CD14-positive monocyte (primary cell): ENCODE results near the gene OR2M2. TPM values are rescaled to one million over a fixed set of nuclear protein-coding genes. Genes with fewer than 3 reads are reported as not detected.

ENCODE experiments used
- DNase-seq, 3 donors: peaks; one replicate each; pipeline ENCODE4 v3.0.0-alpha.2; 2011 to 2022
- H2AFZ ChIP-seq: 2 replicates; pipeline ENCODE4 v1.6.0; 2012; ENCODE audit warnings: mild to moderate bottlenecking, low read depth, low read length, inconsistent platforms; ENCODE audit not compliant: insufficient read depth, poor library complexity, severe bottlenecking
- H3K27ac ChIP-seq, 2 donors: 1 replicate in 1 of 2; 2 replicates in 1 of 2; pipeline ENCODE4 v1.5.1; 2012 to 2013; ENCODE audit warnings: low read length in 2 of 2, control low read depth in 1 of 2, inconsistent platforms in 1 of 2, low read depth in 1 of 2, mild to moderate bottlenecking in 1 of 2
- H3K27me3 ChIP-seq, 2 donors: one replicate each; pipeline versions ENCODE4 v1.6.0 to v1.6.1; 2011 to 2013; ENCODE audit warnings: low read length in 2 of 2; ENCODE audit not compliant: control insufficient read depth in 2 of 2, insufficient read depth in 2 of 2
- H3K36me3 ChIP-seq, 2 donors: replicated peaks in 1 of 2; 1 replicate in 1 of 2; 2 replicates in 1 of 2; pipeline versions ENCODE4 v1.5.1 to v1.6.1; 2012 to 2013; ENCODE audit warnings: low read length in 2 of 2, control low read depth in 1 of 2, inconsistent platforms in 1 of 2, mild to moderate bottlenecking in 1 of 2; ENCODE audit not compliant: insufficient read depth in 2 of 2, control insufficient read depth in 1 of 2
- H3K4me1 ChIP-seq, 2 donors: 1 replicate in 1 of 2; 2 replicates in 1 of 2; pipeline versions ENCODE4 v1.5.1 to v1.6.1; 2012 to 2013; ENCODE audit warnings: low read length in 2 of 2, control low read depth in 1 of 2, inconsistent platforms in 1 of 2, mild to moderate bottlenecking in 1 of 2, moderate library complexity in 1 of 2; ENCODE audit not compliant: insufficient read depth in 2 of 2, control insufficient read depth in 1 of 2
- H3K4me2 ChIP-seq: replicated peaks from 2 replicates; pipeline ENCODE3; 2012; ENCODE audit warnings: low read length, moderate library complexity, mild to moderate bottlenecking; ENCODE audit not compliant: poor library complexity, severe bottlenecking; ENCODE audit errors: extremely low read depth
- H3K4me3 ChIP-seq, 3 experiments: fragments of 200-600 bp in 1 of 3; sonication (generic) in 1 of 3; replicated peaks in 1 of 3; 1 replicate in 2 of 3; 2 replicates in 1 of 3; pipeline ENCODE4 v1.5.1; 2011 to 2013; ENCODE audit warnings: low read length in 3 of 3, mild to moderate bottlenecking in 3 of 3, control low read depth in 2 of 3, low read depth in 2 of 3, inconsistent platforms in 1 of 3, moderate library complexity in 1 of 3
- H3K79me2 ChIP-seq: 2 replicates; pipeline ENCODE4 v1.6.0; 2012; ENCODE audit warnings: mild to moderate bottlenecking, control low read depth, inconsistent platforms, low read length, moderate library complexity; ENCODE audit not compliant: insufficient read depth
- H3K9ac ChIP-seq: 2 replicates; pipeline ENCODE4 v1.6.0; 2017; ENCODE audit warnings: low read length, mild to moderate bottlenecking; ENCODE audit not compliant: insufficient read depth, poor library complexity, severe bottlenecking
- H3K9me3 ChIP-seq, 2 donors: replicated peaks in 1 of 2; 1 replicate in 1 of 2; 2 replicates in 1 of 2; pipeline versions ENCODE4 v1.5.1 to v1.6.1; 2012 to 2013; ENCODE audit warnings: low read length in 2 of 2, control low read depth in 1 of 2; ENCODE audit not compliant: control insufficient read depth in 1 of 2, insufficient read depth in 1 of 2
- H4K20me1 ChIP-seq: 2 replicates; pipeline ENCODE4 v1.6.0; 2012; ENCODE audit warnings: mild to moderate bottlenecking, low read length, control low read depth, moderate library complexity; ENCODE audit not compliant: insufficient read depth
- H3K27ac Mint-ChIP-seq, 7 donors: one replicate each; pipeline ENCODE4 v1.8.0; 2020; ENCODE audit warnings: mild to moderate bottlenecking in 7 of 7, mixed read lengths in 7 of 7, moderate library complexity in 6 of 7, inconsistent platforms in 2 of 7
- H3K27me3 Mint-ChIP-seq, 3 donors: one replicate each; pipeline ENCODE4 v1.8.0; 2021 to 2022; ENCODE audit warnings: low read depth in 3 of 3, mild to moderate bottlenecking in 3 of 3, mixed read lengths in 3 of 3, moderate library complexity in 3 of 3, inconsistent platforms in 1 of 3
- H3K36me3 Mint-ChIP-seq, 2 donors: one replicate each; pipeline ENCODE4 v1.8.0; 2020; ENCODE audit warnings: mixed read lengths in 2 of 2, inconsistent platforms in 1 of 2, mild to moderate bottlenecking in 1 of 2
- H3K4me1 Mint-ChIP-seq: one replicate; pipeline ENCODE4 v1.8.0; 2020; ENCODE audit warnings: mild to moderate bottlenecking, mixed read lengths
- H3K4me3 Mint-ChIP-seq, 2 donors: one replicate each; pipeline ENCODE4 v1.8.0; 2020; ENCODE audit warnings: mild to moderate bottlenecking in 2 of 2, mixed read lengths in 2 of 2, moderate library complexity in 1 of 2
- H3K9me3 Mint-ChIP-seq, 7 donors: one replicate each; pipeline ENCODE4 v1.8.0; 2020 to 2022; ENCODE audit warnings: mixed read lengths in 7 of 7, mild to moderate bottlenecking in 6 of 7, moderate library complexity in 6 of 7, inconsistent platforms in 2 of 7
- CTCF ChIP-seq: fragments of 200-600 bp; IDR thresholded peaks from one replicate; pipeline ENCODE4 v1.8.0; 2022; ENCODE audit warnings: antibody characterized with exemption, mild to moderate bottlenecking
- WGBS: methylation state at CpG from one replicate; pipeline ENCODE4 v1.1.5; 2013; ENCODE audit warnings: missing lambda C conversion rate; ENCODE audit not compliant: insufficient coverage; 5-methylcytosine and 5-hydroxymethylcytosine counted together
- intact Hi-C, 2 donors: fragments of 100-400 bp; cut with micrococcal nuclease; formaldehyde crosslinking; loops; one replicate each; pipeline versions ENCODE4 v1.15.0 to v1.15.1; 2023
- polyA plus RNA-seq, 3 donors: library from polyadenylated mRNA; depleted of rRNA in 1 of 3; unstranded in 2 of 3; stranded (reverse) in 1 of 3; fragments of 300-500 nt in 2 of 3; fragments of >200 nt in 1 of 3; fragmentation: Illumina TruSeq in 2 of 3; gene quantifications; 1 replicate in 2 of 3; 2 replicates in 1 of 3; pipeline ENCODE4 v1.2.3, GENCODE V29; 2012 to 2021

OR2M2 gene
- polyA plus RNA-seq, 3 donors, result not detected

- Histone ChIP-seq H3K9me3 (no peaks in the 10 kb centered on the region), H3K27me3 (no peaks in the 10 kb centered on the region), H2AFZ (no peak overlapping the region), H3K4me1 (no peaks in the 10 kb centered on the region), H3K36me3 (no peaks in the 10 kb centered on the region), H4K20me1 (no peaks in the 10 kb centered on the region), H3K79me2 (no peaks in the 10 kb centered on the region), H3K9ac (no peak overlapping the region), H3K27ac (no peak overlapping the region), H3K4me2 (no peak overlapping the region), H3K4me3 (no peak overlapping the region)
- intact Hi-C loops, result no loop called here
- Mint-ChIP-seq H3K27me3 (peaks cover 0 to 2% (median 0%) of the 10 kb centered on the region in 3 donors), H3K4me1 (no peaks in the 10 kb centered on the region), H3K27ac (no peak overlapping the region), H3K4me3 (no peak overlapping the region), H3K36me3 (no peaks in the 10 kb centered on the region), H3K9me3 (peaks cover 0 to 3% (median 0%) of the 10 kb centered on the region in 7 donors)
- 92% methylated on average over 2 of the region's 4 CpGs for whole genome bisulfite sequencing
- TF ChIP-seq CTCF, result no peak
- no peak for DNase-seq
Observed at GRCh38 chr1:248158758-248159157, 15.9 kb upstream of the OR2M2 start.

- no peak overlapping the region for H3K9ac ChIP-seq
- H3K79me2 ChIP-seq, result no peaks in the 10 kb centered on the region
- no peak for DNase-seq
- H3K27me3 ChIP-seq, result no peaks in the 10 kb centered on the region
- no peak overlapping the region for H3K4me3 ChIP-seq
- H2AFZ ChIP-seq, result no peak overlapping the region
- no peak for TF ChIP-seq CTCF
- no peak overlapping the region for H3K4me3 Mint-ChIP-seq
- H4K20me1 ChIP-seq, result no peaks in the 10 kb centered on the region
- H3K36me3 Mint-ChIP-seq, result no peaks in the 10 kb centered on the region
- H3K9me3 ChIP-seq, result peaks cover 3 to 12% of the 10 kb centered on the region in 2 donors
- no peaks in the 10 kb centered on the region for H3K36me3 ChIP-seq
- no peak overlapping the region for H3K4me2 ChIP-seq
- peaks cover 0 to 3% (median 0%) of the 10 kb centered on the region in 7 donors for H3K9me3 Mint-ChIP-seq
- WGBS, result 97% methylated on average over 12 of the region's 12 CpGs
- intact Hi-C loops, result no loop called here
- no peak overlapping the region for H3K27ac ChIP-seq
- H3K4me1 Mint-ChIP-seq, result no peaks in the 10 kb centered on the region
- H3K4me1 ChIP-seq, result no peaks in the 10 kb centered on the region
- H3K27me3 Mint-ChIP-seq, result peaks cover 0 to 2% (median 1%) of the 10 kb centered on the region in 3 donors
- no peak overlapping the region for H3K27ac Mint-ChIP-seq
Observed at GRCh38 chr1:248164031-248164430, 10.6 kb upstream of the OR2M2 start.
